Smooth muscle cell (in vitro differentiated cells): ENCODE results near the gene APBA1. TPM values are rescaled to one million over a fixed set of nuclear protein-coding genes. Genes with fewer than 3 reads are reported as not detected.

Experiments used
- DNase-seq: peaks from one replicate; lab custom pipeline; 2025; ENCODE audit not compliant: unreplicated experiment; lab: John Stamatoyannopoulos, UW
- H2AFZ ChIP-seq: fragments of 200-600 bp; sonication (generic); 2 replicates; pipeline ENCODE4 v1.6.0; 2016; ENCODE audit warnings: antibody characterized with exemption, low read depth, mild to moderate bottlenecking
- H3F3A ChIP-seq: fragments of 200-600 bp; sonication (generic); 2 replicates; pipeline ENCODE4 v1.6.0; 2017; ENCODE audit warnings: antibody characterized with exemption, low read depth
- H3K27ac ChIP-seq: fragments of 200-600 bp; sonication (generic); 2 replicates; pipeline ENCODE4 v1.5.1; 2016; ENCODE audit warnings: low read depth, mild to moderate bottlenecking
- H3K27me3 ChIP-seq: fragments of 200-600 bp; sonication (generic); 2 replicates; pipeline ENCODE4 v1.6.1; 2016; ENCODE audit warnings: low read depth, mild to moderate bottlenecking
- H3K36me3 ChIP-seq: fragments of 200-600 bp; sonication (generic); 2 replicates; pipeline ENCODE4 v1.5.1; 2016; ENCODE audit warnings: low read depth
- H3K4me1 ChIP-seq: fragments of 200-600 bp; sonication (generic); 2 replicates; pipeline ENCODE4 v1.5.1; 2016; ENCODE audit warnings: low read depth
- H3K4me2 ChIP-seq: fragments of 200-600 bp; sonication (generic); 2 replicates; pipeline ENCODE4 v1.6.0; 2016; ENCODE audit warnings: mild to moderate bottlenecking
- H3K4me3 ChIP-seq: fragments of 200-600 bp; sonication (generic); 2 replicates; pipeline ENCODE4 v1.5.1; 2016; ENCODE audit warnings: mild to moderate bottlenecking
- H3K79me2 ChIP-seq: fragments of 200-600 bp; sonication (generic); 2 replicates; pipeline ENCODE4 v1.6.0; 2016; ENCODE audit warnings: low read depth, mild to moderate bottlenecking
- H3K9ac ChIP-seq: fragments of 200-600 bp; sonication (generic); 2 replicates; pipeline ENCODE4 v1.6.0; 2016; ENCODE audit warnings: low read depth
- H3K9me3 ChIP-seq: fragments of 200-600 bp; sonication (generic); replicated peaks from 2 replicates; pipeline ENCODE4 v1.5.1; 2016; ENCODE audit warnings: low read depth
- H4K20me1 ChIP-seq: fragments of 200-600 bp; sonication (generic); 2 replicates; pipeline ENCODE4 v1.6.0; 2016; ENCODE audit warnings: low read depth
- CTCF ChIP-seq: fragments of 200-600 bp; sonication (generic); IDR thresholded peaks from 2 replicates; pipeline ENCODE4 v1.5.1; 2017; ENCODE audit warnings: borderline replicate concordance, mild to moderate bottlenecking, antibody characterized with exemption; ENCODE audit not compliant: insufficient read depth, poor library complexity, severe bottlenecking
- WGBS: methylation state at CpG from one replicate; pipeline ENCODE4 v1.1.7; 2016; ENCODE audit warnings: low lambda C conversion rate; 5-methylcytosine and 5-hydroxymethylcytosine counted together
- polyA plus RNA-seq: library from polyadenylated mRNA; unstranded; fragments of >200 nt; fragmentation: Nextera tagmentation; extraction: Ambion mirVana; gene quantifications from 2 replicates; pipeline ENCODE4 v1.2.1, GENCODE V29; 2016
- total RNA-seq: library from RNA; depleted of rRNA; stranded (reverse); fragments of >200 nt; gene quantifications from 2 replicates; pipeline ENCODE4 v1.2.3, GENCODE V29; 2014

The APBA1 gene
- total and polyA plus RNA-seq, 2 experiments from 2014 or later = 1.4 to 6.1 TPM

- TF ChIP-seq CTCF = no peak
- H4K20me1 ChIP-seq = no peaks in the 10 kb centered on the region
- 84% methylated on average over 3 of the region's 3 CpGs for WGBS
- no peak overlapping the region for H3K4me3 ChIP-seq
- H3K9ac ChIP-seq = no peak overlapping the region
- no peaks in the 10 kb centered on the region for H3K4me1 ChIP-seq
- H3K36me3 ChIP-seq = no peaks in the 10 kb centered on the region
- no peak for DNase-seq
- no peaks in the 10 kb centered on the region for H3K79me2 ChIP-seq
- no peaks in the 10 kb centered on the region for H3F3A ChIP-seq
- no peak overlapping the region for H2AFZ ChIP-seq
- H3K9me3 ChIP-seq = no peaks in the 10 kb centered on the region
- no peak overlapping the region for H3K27ac ChIP-seq
- H3K4me2 ChIP-seq = no peak overlapping the region
- H3K27me3 ChIP-seq = peaks cover 6% of the 10 kb centered on the region
Measured at GRCh38 chr9:69465473-69465872, 206.7 kb downstream of the APBA1 start.

GRCh38 chr9:69463497-69464068 lies 208.6 kb downstream of the APBA1 start:
- no peak for TF ChIP-seq CTCF
- Histone ChIP-seq H3K9ac (no peak overlapping the region), H3F3A (no peaks in the 10 kb centered on the region), H3K36me3 (no peaks in the 10 kb centered on the region), H3K4me2 (no peak overlapping the region), H3K79me2 (no peaks in the 10 kb centered on the region), H3K27ac (no peak overlapping the region), H2AFZ (no peak overlapping the region), H3K27me3 (peaks cover 6% of the 10 kb centered on the region), H3K4me1 (no peaks in the 10 kb centered on the region), H4K20me1 (no peaks in the 10 kb centered on the region), H3K9me3 (no peaks in the 10 kb centered on the region), H3K4me3 (no peak overlapping the region)
- 72% methylated on average over 11 of the region's 11 CpGs for WGBS
- no peak for DNase-seq

GRCh38 chr9:69462394-69462793 lies 209.8 kb downstream of the APBA1 start:
- Histone ChIP-seq H2AFZ (no peak overlapping the region), H3K9ac (no peak overlapping the region), H3K36me3 (no peaks in the 10 kb centered on the region), H3K79me2 (no peaks in the 10 kb centered on the region), H3K4me1 (no peaks in the 10 kb centered on the region), H4K20me1 (no peaks in the 10 kb centered on the region), H3K4me3 (no peak overlapping the region), H3K27ac (no peak overlapping the region), H3K4me2 (no peak overlapping the region), H3K27me3 (peaks cover 6% of the 10 kb centered on the region), H3F3A (no peaks in the 10 kb centered on the region), H3K9me3 (no peaks in the 10 kb centered on the region)
- no peak for DNase-seq
- no peak for TF ChIP-seq CTCF
- 94% methylated on average over 4 of the region's 4 CpGs for WGBS
